PC-3 (cell line): ENCODE results near the gene CCNY. TPM values are rescaled to one million over a fixed set of nuclear protein-coding genes. Genes with fewer than 3 reads are reported as not detected.

ENCODE experiments used
- ATAC-seq: fragments of 200-7000 bp; cut with Tn5 transposase; 2 replicates; pipeline ENCODE4 v1.9.1; 2020; ENCODE audit warnings: mild to moderate bottlenecking, moderate library complexity
- BruUV-seq: library from RNA; stranded (reverse); fragments of 400-500 nt; replicated peaks from 2 replicates; lab custom pipeline; 2021; lab: Mats Ljungman, UMichigan
- CTCF ChIA-PET: fragments of 300-600 bp; sonication (Branson Sonifier 250); formaldehyde crosslinking; loops from one replicate; lab custom pipeline; 2022; ENCODE audit warnings: antibody characterized with exemption; lab: Charles Lee
- POLR2A ChIA-PET: fragments of 300-600 bp; sonication (Branson Sonifier 250); formaldehyde crosslinking; loops from one replicate; lab custom pipeline; 2022; ENCODE audit warnings: antibody characterized with exemption; ENCODE audit not compliant: unreplicated experiment; lab: Charles Lee
- DNase-seq: peaks from one replicate; pipeline ENCODE4 v3.0.0-alpha.2; 2015
- H2AFZ ChIP-seq: fragments of 300-600 bp; sonication (generic); 2 replicates; pipeline ENCODE4 v1.6.0; 2016; ENCODE audit warnings: antibody characterized with exemption, low read length
- H3F3A ChIP-seq: fragments of 300-600 bp; sonication (generic); one replicate; pipeline ENCODE4 v1.6.0; 2017; ENCODE audit warnings: antibody characterized with exemption, low read length, control low read depth, mild to moderate bottlenecking; ENCODE audit not compliant: unreplicated experiment
- H3K27ac ChIP-seq: fragments of 300-600 bp; sonication (generic); 2 replicates; pipeline ENCODE4 v1.5.1; 2016; ENCODE audit warnings: mild to moderate bottlenecking, low read length
- H3K27me3 ChIP-seq: fragments of 300-600 bp; sonication (generic); 2 replicates; pipeline ENCODE4 v1.6.1; 2016; ENCODE audit warnings: low read length, mixed read lengths
- H3K36me3 ChIP-seq: fragments of 300-600 bp; sonication (generic); 2 replicates; pipeline ENCODE4 v1.6.1; 2016; ENCODE audit warnings: low read depth, mixed run types, low read length, mixed read lengths
- H3K4me1 ChIP-seq: fragments of 300-600 bp; sonication (generic); 2 replicates; pipeline ENCODE4 v1.5.1; 2016; ENCODE audit warnings: low read length; ENCODE audit not compliant: insufficient read depth
- H3K4me2 ChIP-seq: fragments of 300-600 bp; sonication (generic); 2 replicates; pipeline ENCODE4 v1.6.0; 2016; ENCODE audit warnings: low read length
- H3K4me3 ChIP-seq: fragments of 300-600 bp; sonication (generic); 2 replicates; pipeline ENCODE4 v1.5.1; 2016; ENCODE audit warnings: mild to moderate bottlenecking, low read length, mixed read lengths
- H3K79me2 ChIP-seq: fragments of 300-600 bp; sonication (generic); 2 replicates; pipeline ENCODE4 v1.6.1; 2017; ENCODE audit warnings: low read length, mixed read lengths
- H3K9ac ChIP-seq: fragments of 300-600 bp; sonication (generic); 2 replicates; pipeline ENCODE4 v1.6.0; 2016; ENCODE audit warnings: mild to moderate bottlenecking, low read length
- H3K9me2 ChIP-seq: fragments of 300-600 bp; sonication (generic); replicated peaks from 2 replicates; pipeline ENCODE4 v1.6.1; 2016; ENCODE audit warnings: mixed run types, low read length, mixed read lengths
- H3K9me3 ChIP-seq: fragments of 300-600 bp; sonication (generic); 2 replicates; pipeline ENCODE4 v1.6.1; 2016; ENCODE audit warnings: low read length, mixed read lengths
- H4K20me1 ChIP-seq: fragments of 300-600 bp; sonication (generic); 2 replicates; pipeline ENCODE4 v1.6.1; 2016; ENCODE audit warnings: low read length, mixed read lengths
- CTCF ChIP-seq: fragments of 300-600 bp; sonication (generic); conservative IDR thresholded peaks from 2 replicates; pipeline ENCODE4 v1.5.1; 2017; ENCODE audit warnings: antibody characterized with exemption, low read depth, mild to moderate bottlenecking, low read length
- EZH2 ChIP-seq: fragments of 300-600 bp; sonication (generic); IDR thresholded peaks from one replicate; pipeline ENCODE4 v1.6.1; 2017; ENCODE audit warnings: antibody characterized with exemption, mild to moderate bottlenecking, low read length; ENCODE audit not compliant: unreplicated experiment
- EZH2phosphoT487 ChIP-seq: fragments of 300-600 bp; sonication (generic); IDR thresholded peaks from 2 replicates; pipeline ENCODE4 v1.6.1; 2018; ENCODE audit warnings: mild to moderate bottlenecking, antibody characterized with exemption, low read length, borderline replicate concordance
- intact Hi-C: fragments of 100-400 bp; cut with micrococcal nuclease; formaldehyde crosslinking; loops from 2 replicates; pipeline ENCODE4 v1.9.0; 2023
- total RNA-seq: library from RNA; depleted of rRNA; stranded (reverse); fragments of >200 nt; gene quantifications from 2 replicates; pipeline ENCODE4 v1.2.3, GENCODE V29; 2014

Gene CCNY
- total RNA-seq, 1 experiment from 2014 or later, result 146 TPM

GRCh38 chr10:35584946-35585345 lies 248.6 kb downstream of the CCNY start:
- TF ChIP-seq EZH2phosphoT487, result no peak
- ATAC-seq (no peak), DNase-seq (no peak)
- Histone ChIP-seq H2AFZ (no peak overlapping the region), H3K4me2 (no peak overlapping the region), H3K9me2 (no peaks in the 10 kb centered on the region), H3K79me2 (no peaks in the 10 kb centered on the region), H3K36me3 (no peaks in the 10 kb centered on the region), H3K9ac (no peak overlapping the region), H3K4me1 (no peaks in the 10 kb centered on the region), H3F3A (no peaks in the 10 kb centered on the region), H3K27me3 (no peaks in the 10 kb centered on the region), H3K9me3 (no peaks in the 10 kb centered on the region), H4K20me1 (no peaks in the 10 kb centered on the region), H3K27ac (no peak overlapping the region), H3K4me3 (no peak overlapping the region)
- ChIA-PET CTCF (interaction anchor here (0.7 kb wide), 1 partner anchor 22 kb away, joined by 3 read pairs; no protein-coding TSS in a partner anchor), POLR2A (no interaction called here)
- intact Hi-C loops, result no loop called here
- BruUV-seq, result no TSS peak

- H3K4me1 ChIP-seq, result no peaks in the 10 kb centered on the region
- H3K27ac ChIP-seq, result no peak overlapping the region
- no peak overlapping the region for H3K4me2 ChIP-seq
- H2AFZ ChIP-seq, result no peak overlapping the region
- ATAC-seq, result no peak
- H3K9me2 ChIP-seq, result no peaks in the 10 kb centered on the region
- DNase-seq, result no peak
- BruUV-seq, result no TSS peak
- H3K27me3 ChIP-seq, result no peaks in the 10 kb centered on the region
- H3K4me3 ChIP-seq, result no peak overlapping the region
- no peak for TF ChIP-seq EZH2phosphoT487
- no peak for TF ChIP-seq CTCF
- no peak for TF ChIP-seq EZH2
- POLR2A ChIA-PET, result no interaction called here
- CTCF ChIA-PET, result interaction anchor here (0.7 kb wide), 2 partner anchors 22 to 29 kb away, joined by 3 to 4 read pairs; no protein-coding TSS in a partner anchor
- no peaks in the 10 kb centered on the region for H3K79me2 ChIP-seq
- no peaks in the 10 kb centered on the region for H4K20me1 ChIP-seq
- intact Hi-C loops, result no loop called here
- H3K9ac ChIP-seq, result no peak overlapping the region
- no peaks in the 10 kb centered on the region for H3K9me3 ChIP-seq
- no peaks in the 10 kb centered on the region for H3K36me3 ChIP-seq
- H3F3A ChIP-seq, result no peaks in the 10 kb centered on the region
Measured at GRCh38 chr10:35585356-35585755, 249.0 kb downstream of the CCNY start.

GRCh38 chr10:35585903-35586535 lies 249.7 kb downstream of the CCNY start:
- CTCF ChIA-PET, result interaction anchor here (0.7 kb wide), 1 partner anchor 28 kb away, joined by 4 read pairs; no protein-coding TSS in a partner anchor

More at GRCh38 chr10:35585903-35586535, 249.7 kb downstream of the CCNY start:
- intact Hi-C loops, result no loop called here
- H3F3A ChIP-seq, result no peaks in the 10 kb centered on the region
- H3K9me2 ChIP-seq, result no peaks in the 10 kb centered on the region
- TF ChIP-seq EZH2 (no peak), CTCF (no peak), EZH2phosphoT487 (no peak)
- no TSS peak for BruUV-seq
- no peak overlapping the region for H3K4me3 ChIP-seq
- ATAC-seq (peak; percentile 34), DNase-seq (peak; percentile 52)
- H2AFZ ChIP-seq, result no peak overlapping the region
- H3K9me3 ChIP-seq, result no peaks in the 10 kb centered on the region
- H3K79me2 ChIP-seq, result no peaks in the 10 kb centered on the region
- no peak overlapping the region for H3K27ac ChIP-seq
- no peaks in the 10 kb centered on the region for H3K4me1 ChIP-seq
- no peak overlapping the region for H3K9ac ChIP-seq
- H3K27me3 ChIP-seq, result no peaks in the 10 kb centered on the region
- H3K36me3 ChIP-seq, result no peaks in the 10 kb centered on the region
- POLR2A ChIA-PET, result interaction anchor here (0.6 kb wide), 1 partner anchor 1203 kb away, joined by 6 read pairs; no protein-coding TSS in a partner anchor
- H3K4me2 ChIP-seq, result no peak overlapping the region
- H4K20me1 ChIP-seq, result no peaks in the 10 kb centered on the region
